ENCODE measurements around the gene CTXND1.

DNA sequence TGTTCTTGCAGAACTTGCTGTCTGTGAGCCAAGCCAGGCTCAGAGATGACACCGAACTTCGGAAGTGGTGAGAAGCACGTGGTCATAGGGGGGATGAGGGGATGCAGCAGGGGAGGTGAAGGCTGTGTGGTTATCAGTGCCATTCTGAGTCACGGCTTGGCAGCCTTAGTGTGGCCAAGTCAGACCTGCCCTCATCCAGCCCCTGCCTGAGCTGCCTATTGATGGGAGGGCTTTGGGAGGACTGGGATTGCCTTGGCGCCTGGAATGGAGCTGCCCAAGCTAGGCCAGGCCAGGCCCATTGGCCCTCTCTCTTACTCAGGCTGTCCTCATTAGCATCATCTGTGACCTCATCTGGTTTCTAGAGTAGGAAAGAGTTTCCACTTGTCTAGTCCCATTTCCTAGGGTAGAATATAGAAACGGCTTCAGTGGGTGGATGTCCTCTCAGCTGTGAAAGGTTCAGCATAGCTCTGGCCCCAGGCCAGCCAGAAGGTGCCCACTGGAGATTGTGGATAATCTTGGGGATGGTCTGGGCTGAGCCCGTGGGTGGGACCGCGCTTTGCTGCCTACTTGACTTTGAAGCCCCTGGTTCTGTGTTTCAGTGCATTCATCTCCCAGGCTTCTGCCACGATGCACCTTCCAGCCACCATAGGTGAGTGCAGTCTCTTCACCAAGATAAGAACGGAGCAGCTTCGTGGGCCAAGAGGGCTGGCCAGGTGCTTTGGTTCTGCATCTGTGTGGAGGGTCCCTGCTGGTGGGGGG, 92.0 kb downstream of the CTXND1 start:
- TF ChIP-seq, protein P1, sequence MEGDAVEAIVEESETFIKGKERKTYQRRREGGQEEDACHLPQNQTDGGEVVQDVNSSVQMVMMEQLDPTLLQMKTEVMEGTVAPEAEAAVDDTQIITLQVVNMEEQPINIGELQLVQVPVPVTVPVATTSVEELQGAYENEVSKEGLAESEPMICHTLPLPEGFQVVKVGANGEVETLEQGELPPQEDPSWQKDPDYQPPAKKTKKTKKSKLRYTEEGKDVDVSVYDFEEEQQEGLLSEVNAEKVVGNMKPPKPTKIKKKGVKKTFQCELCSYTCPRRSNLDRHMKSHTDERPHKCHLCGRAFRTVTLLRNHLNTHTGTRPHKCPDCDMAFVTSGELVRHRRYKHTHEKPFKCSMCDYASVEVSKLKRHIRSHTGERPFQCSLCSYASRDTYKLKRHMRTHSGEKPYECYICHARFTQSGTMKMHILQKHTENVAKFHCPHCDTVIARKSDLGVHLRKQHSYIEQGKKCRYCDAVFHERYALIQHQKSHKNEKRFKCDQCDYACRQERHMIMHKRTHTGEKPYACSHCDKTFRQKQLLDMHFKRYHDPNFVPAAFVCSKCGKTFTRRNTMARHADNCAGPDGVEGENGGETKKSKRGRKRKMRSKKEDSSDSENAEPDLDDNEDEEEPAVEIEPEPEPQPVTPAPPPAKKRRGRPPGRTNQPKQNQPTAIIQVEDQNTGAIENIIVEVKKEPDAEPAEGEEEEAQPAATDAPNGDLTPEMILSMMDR (conservative IDR thresholded peaks at IDR 0.05 in 1 of 2, IDR thresholded peaks at IDR 0.05 in 1 of 2; ENCODE audit: extremely low read depth in 1 of 2, insufficient read depth in 1 of 2, low read depth in 1 of 2, low read length in 2 of 2) = no peak
- TF ChIP-seq EZH2 (IDR thresholded peaks at IDR 0.05; ENCODE audit: borderline replicate concordance, low read length) = no peak
